Measurements from ENCODE around the gene EMC9. TPM values are rescaled to one million over a fixed set of nuclear protein-coding genes. Genes with fewer than 3 reads are reported as not detected.

The EMC9 gene
- total RNA-seq, 1 donor from 2014 or later, result 22.6 TPM

- DNase-seq (no peak), ATAC-seq (ENCODE audit: low read depth) (no peak)
- Mint-ChIP-seq H3K27ac (no peak overlapping the region), H3K4me1 (peaks cover 24% of the 10 kb centered on the region), H3K4me3 (no peak overlapping the region), H3K27me3 (no peaks in the 10 kb centered on the region), H3K9me3 (no peaks in the 10 kb centered on the region), H3K36me3 (ENCODE audit: low read depth) (peaks cover 68% of the 10 kb centered on the region)
- no peak for TF ChIP-seq CTCF (IDR thresholded peaks at IDR 0.05)
- intact Hi-C loops (cut with micrococcal nuclease), result no loop called here
- POLR2A ChIA-PET, result interaction anchor here (2.0 to 3.4 kb wide), 2 partner anchors 10 to 37 kb away, joined by 8 to 18 read pairs; partner anchors contain the start of genes DCAF11, IRF9 and NRL
- CTCF ChIA-PET, result interaction anchor here (0.8 to 3.2 kb wide), 3 partner anchors 9 to 182 kb away, joined by 3 to 21 read pairs (median 4); partner anchors contain the start of gene IRF9
Observed at GRCh38 chr14:24150993-24151392, 9.6 kb upstream of the EMC9 start.

- ChIA-PET POLR2A (interaction anchor here (1.0 to 3.4 kb wide), 4 partner anchors 9 to 36 kb away, joined by 3 to 18 read pairs (median 6); partner anchors contain the start of genes DCAF11, EMC9, IRF9 and NRL), CTCF (interaction anchor here (1.1 to 3.2 kb wide), 2 partner anchors 10 to 42 kb away, joined by 4 to 21 read pairs; partner anchors contain the start of gene IRF9)
- H3K27ac Mint-ChIP-seq, result no peak overlapping the region
- H3K4me1 Mint-ChIP-seq, result peaks cover 28% of the 10 kb centered on the region
- H3K4me3 Mint-ChIP-seq, result no peak overlapping the region
- H3K9me3 Mint-ChIP-seq, result no peaks in the 10 kb centered on the region
- ATAC-seq (ENCODE audit: low read depth), result no peak
- H3K27me3 Mint-ChIP-seq, result no peaks in the 10 kb centered on the region
- peaks cover 67% of the 10 kb centered on the region for H3K36me3 Mint-ChIP-seq (ENCODE audit: low read depth)
- intact Hi-C loops (cut with micrococcal nuclease), result no loop called here
- no peak for DNase-seq
- TF ChIP-seq CTCF (IDR thresholded peaks at IDR 0.05), result no peak
Observed at GRCh38 chr14:24150567-24150966, 9.2 kb upstream of the EMC9 start.

GRCh38 chr14:24150061-24150460, 8.7 kb upstream of the EMC9 start:
- no peak for ATAC-seq (ENCODE audit: low read depth)
- TF ChIP-seq CTCF (IDR thresholded peaks at IDR 0.05), result no peak
- intact Hi-C loops (cut with micrococcal nuclease), result no loop called here
- ChIA-PET POLR2A (interaction anchor here (0.9 to 3.4 kb wide), 5 partner anchors 9 to 19 kb away, joined by 3 to 18 read pairs (median 3); partner anchors contain the start of genes EMC9, IRF9 and PSME1), CTCF (interaction anchor here (3.2 kb wide), 1 partner anchor 10 kb away, joined by 21 read pairs; the partner anchor contains the start of gene IRF9)
- Mint-ChIP-seq H3K4me3 (no peak overlapping the region), H3K4me1 (peaks cover 33% of the 10 kb centered on the region), H3K9me3 (no peaks in the 10 kb centered on the region), H3K36me3 (ENCODE audit: low read depth) (peaks cover 66% of the 10 kb centered on the region), H3K27me3 (no peaks in the 10 kb centered on the region), H3K27ac (no peak overlapping the region)
- DNase-seq, result no peak

- ATAC-seq (ENCODE audit: low read depth), result no peak
- Mint-ChIP-seq H3K27me3 (no peaks in the 10 kb centered on the region), H3K4me1 (peaks cover 38% of the 10 kb centered on the region), H3K36me3 (ENCODE audit: low read depth) (peaks cover 63% of the 10 kb centered on the region), H3K9me3 (no peaks in the 10 kb centered on the region), H3K27ac (no peak overlapping the region), H3K4me3 (peak overlapping the region; percentile 97)
- ChIA-PET POLR2A (interaction anchor here (0.9 to 4.6 kb wide), 8 partner anchors 8 to 55 kb away, joined by 3 to 94 read pairs (median 11); partner anchors contain the start of genes DCAF11, EMC9, IRF9 and NRL), CTCF (interaction anchor here (3.2 to 4.2 kb wide), 2 partner anchors 11 to 40 kb away, joined by 21 to 28 read pairs; partner anchors contain the start of gene IRF9)
- no peak for TF ChIP-seq CTCF (IDR thresholded peaks at IDR 0.05)
- intact Hi-C loops (cut with micrococcal nuclease), result no loop called here
- DNase-seq, result no peak
Observed at GRCh38 chr14:24149302-24149969, 8.0 kb upstream of the EMC9 start.
